ENCODE measurements around the gene ZNF397.

Gene ZNF397

GRCh38 chr18:35278969-35279368, 38.1 kb downstream of the ZNF397 start:
- no peak for TF ChIP-seq CTCF (conservative IDR thresholded peaks at IDR 0.05; ENCODE audit: low read length)
- no peak for TF ChIP-seq EZH2phosphoT487 (IDR thresholded peaks at IDR 0.05; ENCODE audit: borderline replicate concordance)
- no peak overlapping the region for H3K9ac ChIP-seq (ENCODE audit: low read depth, low read length, poor library complexity, severe bottlenecking)
- H4K20me1 ChIP-seq (ENCODE audit: insufficient read depth, low read length, poor library complexity, severe bottlenecking): no peaks in the 10 kb centered on the region
- no peaks in the 10 kb centered on the region for H3K4me1 ChIP-seq (ENCODE audit: insufficient read depth, low read length, poor library complexity, severe bottlenecking)
- H3K4me3 ChIP-seq (ENCODE audit: low read length, poor library complexity, severe bottlenecking): no peak overlapping the region
- H3F3A ChIP-seq (ENCODE audit: low read depth): no peaks in the 10 kb centered on the region
- H3K27me3 ChIP-seq (ENCODE audit: insufficient read depth, low read length, poor library complexity, severe bottlenecking): no peaks in the 10 kb centered on the region
- peaks cover 6% of the 10 kb centered on the region; the same call in 1 of the 2 replicates for H3K9me3 ChIP-seq (ENCODE audit: insufficient read depth, low read depth, low read length)
- no peaks in the 10 kb centered on the region for H3K9me2 ChIP-seq (replicated peaks; ENCODE audit: low read depth, low read length)
- H3K36me3 ChIP-seq (ENCODE audit: insufficient read depth, low read length): peaks cover 4% of the 10 kb centered on the region; the same call in 1 of the 2 replicates
- no peak overlapping the region for H3K4me2 ChIP-seq (ENCODE audit: low read depth, low read length, poor library complexity, severe bottlenecking)
- H2AFZ ChIP-seq (ENCODE audit: low read length): no peak overlapping the region
- H3K79me2 ChIP-seq (ENCODE audit: insufficient read depth, low read length): no peaks in the 10 kb centered on the region

- TF ChIP-seq CTCF (conservative IDR thresholded peaks at IDR 0.05; ENCODE audit: low read length) (no peak), EZH2phosphoT487 (IDR thresholded peaks at IDR 0.05; ENCODE audit: borderline replicate concordance) (no peak)
- Histone ChIP-seq H3K9me2 (replicated peaks; ENCODE audit: low read depth, low read length) (no peaks in the 10 kb centered on the region), H3K36me3 (ENCODE audit: insufficient read depth, low read length) (peaks cover 4% of the 10 kb centered on the region; the same call in 1 of the 2 replicates), H3K79me2 (ENCODE audit: insufficient read depth, low read length) (no peaks in the 10 kb centered on the region), H3K4me2 (ENCODE audit: low read depth, low read length, poor library complexity, severe bottlenecking) (no peak overlapping the region), H3K9ac (ENCODE audit: low read depth, low read length, poor library complexity, severe bottlenecking) (no peak overlapping the region), H3K4me3 (ENCODE audit: low read length, poor library complexity, severe bottlenecking) (no peak overlapping the region), H3K9me3 (ENCODE audit: insufficient read depth, low read depth, low read length) (peaks cover 11% of the 10 kb centered on the region; the same call in 1 of the 2 replicates), H3K4me1 (ENCODE audit: insufficient read depth, low read length, poor library complexity, severe bottlenecking) (peaks cover 9% of the 10 kb centered on the region), H4K20me1 (ENCODE audit: insufficient read depth, low read length, poor library complexity, severe bottlenecking) (no peaks in the 10 kb centered on the region), H3F3A (ENCODE audit: low read depth) (no peaks in the 10 kb centered on the region; the same call in 1 of the 2 replicates), H3K27me3 (ENCODE audit: insufficient read depth, low read length, poor library complexity, severe bottlenecking) (no peaks in the 10 kb centered on the region), H2AFZ (ENCODE audit: low read length) (no peak overlapping the region)
These were observed 41.5 kb downstream of the ZNF397 start for GRCh38 chr18:35282353-35282752.

GRCh38 chr18:35283923-35284794, 43.3 kb downstream of the ZNF397 start:
- H3K36me3 ChIP-seq (ENCODE audit: insufficient read depth, low read length): peaks cover 4% of the 10 kb centered on the region; the same call in 1 of the 2 replicates
- peaks cover 11% of the 10 kb centered on the region; the same call in 1 of the 2 replicates for H3K9me3 ChIP-seq (ENCODE audit: insufficient read depth, low read depth, low read length)
- no peaks in the 10 kb centered on the region for H4K20me1 ChIP-seq (ENCODE audit: insufficient read depth, low read length, poor library complexity, severe bottlenecking)
- no peak overlapping the region for H2AFZ ChIP-seq (ENCODE audit: low read length)
- no peak overlapping the region for H3K4me2 ChIP-seq (ENCODE audit: low read depth, low read length, poor library complexity, severe bottlenecking)
- no peaks in the 10 kb centered on the region; the same call in 1 of the 2 replicates for H3F3A ChIP-seq (ENCODE audit: low read depth)
- H3K4me3 ChIP-seq (ENCODE audit: low read length, poor library complexity, severe bottlenecking): no peak overlapping the region
- H3K27me3 ChIP-seq (ENCODE audit: insufficient read depth, low read length, poor library complexity, severe bottlenecking): no peaks in the 10 kb centered on the region
- TF ChIP-seq CTCF (conservative IDR thresholded peaks at IDR 0.05; ENCODE audit: low read length) (no peak), EZH2phosphoT487 (IDR thresholded peaks at IDR 0.05; ENCODE audit: borderline replicate concordance) (no peak)
- H3K9me2 ChIP-seq (replicated peaks; ENCODE audit: low read depth, low read length): no peaks in the 10 kb centered on the region
- H3K9ac ChIP-seq (ENCODE audit: low read depth, low read length, poor library complexity, severe bottlenecking): no peak overlapping the region
- peaks cover 16% of the 10 kb centered on the region for H3K4me1 ChIP-seq (ENCODE audit: insufficient read depth, low read length, poor library complexity, severe bottlenecking)
- peaks cover 13% of the 10 kb centered on the region for H3K79me2 ChIP-seq (ENCODE audit: insufficient read depth, low read length)

Data from Loucy (cell line).